H9 (cell line): Measurements from ENCODE around the gene SLC35D3. TPM values are rescaled to one million over a fixed set of nuclear protein-coding genes. Genes with fewer than 3 reads are reported as not detected.

Source experiments
- DNase-seq: peaks from one replicate; pipeline ENCODE4 v3.0.0-alpha.2; 2017
- H2AFZ ChIP-seq: one replicate; pipeline ENCODE4 v1.6.1; 2013; ENCODE audit warnings: mild to moderate bottlenecking, low read length, control low read depth, moderate library complexity
- H2AK5ac ChIP-seq: 2 replicates; pipeline ENCODE4 v1.6.1; 2013; ENCODE audit warnings: low read length, control low read depth, mixed read lengths; ENCODE audit not compliant: insufficient read length
- H2BK120ac ChIP-seq: one replicate; pipeline ENCODE4 v1.6.1; 2013; ENCODE audit warnings: low read depth, mild to moderate bottlenecking, low read length, control low read depth, inconsistent platforms; ENCODE audit not compliant: poor library complexity, severe bottlenecking
- H2BK12ac ChIP-seq: 2 replicates; pipeline ENCODE4 v1.6.1; 2013; ENCODE audit warnings: low read length, control low read depth, mixed read lengths, low read depth; ENCODE audit not compliant: insufficient read length
- H2BK15ac ChIP-seq: 2 replicates; pipeline ENCODE4 v1.6.1; 2013; ENCODE audit warnings: low read depth, low read length, control low read depth
- H2BK20ac ChIP-seq: one replicate; pipeline ENCODE4 v1.6.1; 2013; ENCODE audit warnings: low read depth, mild to moderate bottlenecking, low read length, control low read depth, inconsistent platforms; ENCODE audit not compliant: poor library complexity, severe bottlenecking
- H2BK5ac ChIP-seq: 2 replicates; pipeline ENCODE4 v1.6.1; 2013; ENCODE audit warnings: low read length, control low read depth, mixed read lengths; ENCODE audit not compliant: insufficient read length
- H3K14ac ChIP-seq: 2 replicates; pipeline ENCODE4 v1.6.1; 2013; ENCODE audit warnings: low read length, control low read depth; ENCODE audit not compliant: insufficient read depth
- H3K18ac ChIP-seq: 2 replicates; pipeline ENCODE4 v1.6.1; 2013; ENCODE audit warnings: low read depth, mild to moderate bottlenecking, mixed read lengths, low read length, control low read depth; ENCODE audit not compliant: insufficient read length
- H3K23ac ChIP-seq: 2 replicates; pipeline ENCODE4 v1.6.1; 2013; ENCODE audit warnings: low read length, control low read depth, mixed read lengths, low read depth; ENCODE audit not compliant: insufficient read length
- H3K23me2 ChIP-seq: 2 replicates; pipeline ENCODE4 v1.6.1; 2013; ENCODE audit warnings: low read depth, mild to moderate bottlenecking, mixed read lengths, low read length, control low read depth; ENCODE audit not compliant: insufficient read length, poor library complexity, severe bottlenecking
- H3K27ac ChIP-seq: 2 replicates; pipeline ENCODE4 v1.5.1; 2013; ENCODE audit warnings: low read length, control low read depth, mixed read lengths, low read depth; ENCODE audit not compliant: insufficient read length
- H3K27me3 ChIP-seq: 2 replicates; pipeline ENCODE4 v1.6.1; 2013; ENCODE audit warnings: low read length, control low read depth, inconsistent platforms; ENCODE audit not compliant: insufficient read depth
- H3K4ac ChIP-seq: 2 replicates; pipeline ENCODE4 v1.6.1; 2013; ENCODE audit warnings: low read depth, mild to moderate bottlenecking, control low read depth, inconsistent platforms, low read length, moderate library complexity
- H3K4me1 ChIP-seq: 2 replicates; pipeline ENCODE4 v1.6.1; 2013; ENCODE audit warnings: low read length, control low read depth, inconsistent platforms; ENCODE audit not compliant: insufficient read depth
- H3K4me2 ChIP-seq: 2 replicates; pipeline ENCODE4 v1.6.1; 2013; ENCODE audit warnings: low read length, control low read depth, mixed read lengths; ENCODE audit not compliant: insufficient read length, insufficient read depth
- H3K56ac ChIP-seq: 2 replicates; pipeline ENCODE4 v1.6.1; 2013; ENCODE audit warnings: low read depth, mild to moderate bottlenecking, mixed read lengths, low read length, control low read depth; ENCODE audit not compliant: insufficient read length
- H3K79me1 ChIP-seq: 2 replicates; pipeline ENCODE4 v1.6.1; 2013; ENCODE audit warnings: low read depth, mild to moderate bottlenecking, moderate library complexity, low read length, control low read depth, inconsistent platforms; ENCODE audit not compliant: insufficient read depth, poor library complexity, severe bottlenecking
- H3K79me2 ChIP-seq: 2 replicates; pipeline ENCODE4 v1.6.1; 2013; ENCODE audit warnings: low read length, control low read depth, inconsistent platforms; ENCODE audit not compliant: insufficient read depth
- H3K9ac ChIP-seq: 2 replicates; pipeline ENCODE4 v1.6.1; 2013; ENCODE audit warnings: low read length, control low read depth, mixed read lengths; ENCODE audit not compliant: insufficient read length; ENCODE audit errors: extremely low read depth
- H3K9me3 ChIP-seq: one replicate; pipeline ENCODE4 v1.6.1; 2013; ENCODE audit warnings: low read depth, low read length, inconsistent platforms; ENCODE audit not compliant: control insufficient read depth
- H3T11ph ChIP-seq: one replicate; pipeline ENCODE4 v1.6.1; 2013; ENCODE audit warnings: mild to moderate bottlenecking, low read length, control low read depth, inconsistent platforms
- H4K20me1 ChIP-seq: one replicate; pipeline ENCODE4 v1.6.1; 2013; ENCODE audit not compliant: control insufficient read depth, insufficient read length, insufficient read depth
- H4K5ac ChIP-seq: 2 replicates; pipeline ENCODE4 v1.6.1; 2013; ENCODE audit warnings: low read depth, mild to moderate bottlenecking, mixed read lengths, low read length, control low read depth; ENCODE audit not compliant: insufficient read length
- H4K8ac ChIP-seq: replicated peaks from 2 replicates; pipeline ENCODE4 v1.6.1; 2013; ENCODE audit warnings: low read length, control low read depth, mixed read lengths, low read depth; ENCODE audit not compliant: insufficient read length
- H4K91ac ChIP-seq: 2 replicates; pipeline ENCODE4 v1.6.1; 2013; ENCODE audit warnings: low read depth, mild to moderate bottlenecking, moderate library complexity, mixed read lengths, low read length, control low read depth; ENCODE audit not compliant: insufficient read length
- H3K27ac Mint-ChIP-seq, 3 experiments: 2 replicates in 2 of 3; 3 replicates in 1 of 3; pipeline ENCODE4 v1.8.0; 2020 to 2021; ENCODE audit warnings: mixed read lengths in 3 of 3, mild to moderate bottlenecking in 1 of 3, moderate library complexity in 1 of 3
- H3K27me3 Mint-ChIP-seq: 2 replicates; pipeline ENCODE4 v1.8.0; 2021; ENCODE audit warnings: low read depth, mild to moderate bottlenecking, moderate library complexity, mixed read lengths
- H3K36me3 Mint-ChIP-seq, 3 experiments: 2 replicates in 2 of 3; 3 replicates in 1 of 3; pipeline ENCODE4 v1.8.0; 2020 to 2021; ENCODE audit warnings: low read depth in 3 of 3, mixed read lengths in 3 of 3; ENCODE audit not compliant: insufficient read depth in 1 of 3
- H3K4me1 Mint-ChIP-seq, 2 experiments: 2 replicates each; pipeline ENCODE4 v1.8.0; 2020; ENCODE audit warnings: mixed read lengths in 2 of 2
- H3K4me3 Mint-ChIP-seq, 2 experiments: 2 replicates in 1 of 2; 3 replicates in 1 of 2; pipeline ENCODE4 v1.8.0; 2020 to 2021; ENCODE audit warnings: mild to moderate bottlenecking in 2 of 2, mixed read lengths in 2 of 2, moderate library complexity in 1 of 2
- H3K9me3 Mint-ChIP-seq, 2 experiments: 2 replicates in 1 of 2; 3 replicates in 1 of 2; pipeline ENCODE4 v1.8.0; 2020; ENCODE audit warnings: mild to moderate bottlenecking in 2 of 2, mixed read lengths in 2 of 2, moderate library complexity in 1 of 2
- CTCF ChIP-seq: fragments of 200-600 bp; sonication (generic); conservative IDR thresholded peaks from 3 replicates; pipeline ENCODE4 v1.8.0; 2021; ENCODE audit warnings: antibody characterized with exemption, mild to moderate bottlenecking
- WGBS: extraction: QIAGEN DNeasy Blood & Tissue Kit; methylation state at CpG from one replicate; pipeline ENCODE4 v1.1.7; 2013; ENCODE audit warnings: missing lambda C conversion rate, low lambda C conversion rate, mixed read lengths; ENCODE audit not compliant: insufficient read length; ENCODE audit errors: extremely low coverage; 5-methylcytosine and 5-hydroxymethylcytosine counted together
- total RNA-seq: library from RNA; stranded (reverse); gene quantifications from 2 replicates; pipeline ENCODE4 v1.2.1, GENCODE V29; 2021

The SLC35D3 gene
- total RNA-seq, 1 experiment from 2014 or later = 0.17 TPM

- Histone ChIP-seq H4K20me1 (no peaks in the 10 kb centered on the region), H3K4me1 (no peaks in the 10 kb centered on the region), H2BK12ac (no peak overlapping the region), H2BK20ac (no peak overlapping the region), H3K9ac (no peak overlapping the region), H3K18ac (no peak overlapping the region), H3K27ac (no peak overlapping the region), H3K14ac (no peak overlapping the region), H3K23me2 (no peaks in the 10 kb centered on the region), H3K9me3 (no peaks in the 10 kb centered on the region), H4K8ac (no peak overlapping the region), H2AFZ (no peak overlapping the region), H3T11ph (no peak overlapping the region), H2AK5ac (no peak overlapping the region), H3K23ac (no peak overlapping the region), H4K5ac (no peak overlapping the region), H3K27me3 (no peaks in the 10 kb centered on the region), H2BK120ac (no peak overlapping the region), H4K91ac (no peak overlapping the region), H2BK5ac (no peak overlapping the region), H3K56ac (no peak overlapping the region), H3K4ac (no peak overlapping the region), H2BK15ac (no peak overlapping the region), H3K79me1 (no peaks in the 10 kb centered on the region), H3K4me2 (no peak overlapping the region), H3K79me2 (no peaks in the 10 kb centered on the region)
- no peaks in the 10 kb centered on the region for H3K9me3 Mint-ChIP-seq
- no peaks in the 10 kb centered on the region; the same call in 1 of the 2 replicates for H3K27me3 Mint-ChIP-seq
- TF ChIP-seq CTCF = no peak
- no CpG with 5 or more reads among the region's 4 CpGs for WGBS
- H3K4me3 Mint-ChIP-seq = no peak overlapping the region
- DNase-seq = no peak
- H3K27ac Mint-ChIP-seq = no peak overlapping the region
- peaks cover 0 to 3% (median 0%) of the 10 kb centered on the region in 3 experiments; a peak in 2 of 7 replicates for H3K36me3 Mint-ChIP-seq
- peaks cover 0 to 2% of the 10 kb centered on the region in 2 experiments; a peak in 2 of 4 replicates for H3K4me1 Mint-ChIP-seq
Observed at GRCh38 chr6:136969930-136970329, 47.8 kb downstream of the SLC35D3 start.
